Activated CD4-positive, CD25-positive, alpha-beta regulatory T cell treated with anti-CD3 and anti-CD28 coated beads, Interleukin-2, amount 50 U/mL, for 16 hours (primary cell): ENCODE results near the gene EME2.
A peak's percentile ranks its signal among the peaks of the same experiment; 100 is the strongest.

ENCODE experiments used
- DNase-seq: peaks from one replicate; pipeline ENCODE4 v3.0.0-alpha.2; 2020; ENCODE audit warnings: low read depth, low spot score

Gene EME2

GRCh38 chr16:1778200-1779179 is 5.9 kb downstream of the EME2 start:
- DNase-seq: no peak

GRCh38 chr16:1779234-1779701 is 6.7 kb downstream of the EME2 start:
- DNase-seq: no peak

- no peak for DNase-seq
Measured at GRCh38 chr16:1779741-1780676, 7.4 kb downstream of the EME2 start.

- DNase-seq: no peak
Measured at GRCh38 chr16:1780677-1781072, 8.1 kb downstream of the EME2 start.

- DNase-seq: no peak
Measured at GRCh38 chr16:1781254-1781653, 8.6 kb downstream of the EME2 start.

GRCh38 chr16:1781758-1782407 is 9.3 kb downstream of the EME2 start:
- no peak for DNase-seq

GRCh38 chr16:1782408-1783264 is 10.0 kb downstream of the EME2 start, which contains the start of the genes NUBP2 and SPSB3:
TSS of gene NUBP2 (plus strand) at chr16:1782960. CDS start at chr16:1783021, 61 bp downstream.
TSS of gene SPSB3 (minus strand) at chr16:1782571. CDS start at chr16:1781483, 1,088 bp downstream.
- DNase-seq: peak; percentile 97

GRCh38 chr16:1784977-1785845 is 12.6 kb downstream of the EME2 start:
- DNase-seq: no peak

GRCh38 chr16:1785846-1786170 is 13.2 kb downstream of the EME2 start:
- no peak for DNase-seq

GRCh38 chr16:1786242-1787055 is 13.8 kb downstream of the EME2 start:
- no peak for DNase-seq

GRCh38 chr16:1787056-1787321 is 14.4 kb downstream of the EME2 start:
- DNase-seq: no peak

- DNase-seq: no peak
Measured at GRCh38 chr16:1787322-1788094, 14.9 kb downstream of the EME2 start.

GRCh38 chr16:1788095-1788707 is 15.6 kb downstream of the EME2 start:
- DNase-seq: no peak

GRCh38 chr16:1788708-1789100 is 16.1 kb downstream of the EME2 start:
- no peak for DNase-seq

- no peak for DNase-seq
Measured at GRCh38 chr16:1789643-1790045, 17.0 kb downstream of the EME2 start.

- DNase-seq: no peak
Measured at GRCh38 chr16:1790261-1790610, 17.6 kb downstream of the EME2 start.

- no peak for DNase-seq
Measured at GRCh38 chr16:1790611-1791255, 18.1 kb downstream of the EME2 start.
